Mesendoderm (in vitro differentiated cells): Measurements from ENCODE around the gene TK1. TPM values are rescaled to one million over a fixed set of nuclear protein-coding genes. Genes with fewer than 3 reads are reported as not detected.
A peak's percentile ranks its signal among the peaks of the same experiment; 100 is the strongest.

Experiments
- DNase-seq: peaks from one replicate; pipeline ENCODE4 v3.0.0; 2013
- H2AK5ac ChIP-seq: 2 replicates; pipeline ENCODE4 v1.6.1; 2013; ENCODE audit warnings: low read length, inconsistent platforms
- H2BK120ac ChIP-seq: 2 replicates; pipeline ENCODE4 v1.6.1; 2013; ENCODE audit warnings: low read depth, mild to moderate bottlenecking, low read length, moderate library complexity, mixed read lengths
- H2BK15ac ChIP-seq: replicated peaks from 2 replicates; pipeline ENCODE4 v1.6.1; 2013; ENCODE audit warnings: low read depth, mild to moderate bottlenecking, moderate library complexity
- H2BK5ac ChIP-seq: 2 replicates; pipeline ENCODE4 v1.6.1; 2013; ENCODE audit warnings: low read length, inconsistent platforms
- H3K18ac ChIP-seq: 2 replicates; pipeline ENCODE4 v1.6.1; 2013; ENCODE audit warnings: mild to moderate bottlenecking, low read length, mixed read lengths
- H3K23ac ChIP-seq: one replicate; pipeline ENCODE4 v1.6.1; 2013; ENCODE audit warnings: low read length
- H3K27ac ChIP-seq: 2 replicates; pipeline ENCODE4 v1.5.1; 2013; ENCODE audit warnings: low read depth, mild to moderate bottlenecking, inconsistent platforms, low read length, moderate library complexity
- H3K27me3 ChIP-seq: 2 replicates; pipeline ENCODE4 v1.6.1; 2013; ENCODE audit warnings: low read length, control low read depth, mild to moderate bottlenecking, inconsistent platforms; ENCODE audit not compliant: insufficient read depth, poor library complexity
- H3K36me3 ChIP-seq: 2 replicates; pipeline ENCODE4 v1.6.1; 2013; ENCODE audit warnings: low read length, inconsistent platforms; ENCODE audit not compliant: control insufficient read depth, insufficient read depth
- H3K4ac ChIP-seq: one replicate; pipeline ENCODE4 v1.6.1; 2013; ENCODE audit warnings: low read depth, mild to moderate bottlenecking, low read length, moderate library complexity
- H3K4me1 ChIP-seq: 2 replicates; pipeline ENCODE4 v1.6.1; 2013; ENCODE audit warnings: low read depth, low read length, inconsistent platforms; ENCODE audit not compliant: control insufficient read depth
- H3K4me2 ChIP-seq: 2 replicates; pipeline ENCODE4 v1.6.1; 2013; ENCODE audit warnings: low read length
- H3K4me3 ChIP-seq: 2 replicates; pipeline ENCODE4 v1.5.1; 2013; ENCODE audit warnings: mild to moderate bottlenecking, low read length
- H3K56ac ChIP-seq: one replicate; pipeline ENCODE4 v1.6.1; 2013; ENCODE audit warnings: low read length
- H3K79me1 ChIP-seq: 2 replicates; pipeline ENCODE4 v1.6.1; 2013; ENCODE audit warnings: low read length, inconsistent platforms
- H3K79me2 ChIP-seq: 2 replicates; pipeline ENCODE4 v1.6.1; 2013; ENCODE audit warnings: mild to moderate bottlenecking, low read length; ENCODE audit not compliant: control insufficient read depth, insufficient read depth
- H3K9ac ChIP-seq: 2 replicates; pipeline ENCODE4 v1.6.1; 2013; ENCODE audit warnings: low read length, inconsistent platforms
- H4K5ac ChIP-seq: one replicate; pipeline ENCODE4 v1.6.1; 2013; ENCODE audit warnings: low read length
- H4K8ac ChIP-seq: one replicate; pipeline ENCODE4 v1.6.1; 2013; ENCODE audit warnings: low read depth, mild to moderate bottlenecking, control low read depth, low read length, moderate library complexity
- WGBS: extraction: QIAGEN DNeasy Blood & Tissue Kit; methylation state at CpG from one replicate; pipeline ENCODE4 v1.1.7; 2013; ENCODE audit warnings: low lambda C conversion rate, missing lambda C conversion rate; ENCODE audit not compliant: insufficient coverage; ENCODE audit errors: extremely low coverage; 5-methylcytosine and 5-hydroxymethylcytosine counted together
- small RNA-seq: library from polyadenylated mRNA; stranded (forward); fragments of <200 nt; extraction: miRNeasy Mini kit (QIAGEN cat#:217004); gene quantifications from one replicate; pipeline ENCODE3, GENCODE V24; 2013; ENCODE audit not compliant: insufficient read depth

TK1 gene

DNA sequence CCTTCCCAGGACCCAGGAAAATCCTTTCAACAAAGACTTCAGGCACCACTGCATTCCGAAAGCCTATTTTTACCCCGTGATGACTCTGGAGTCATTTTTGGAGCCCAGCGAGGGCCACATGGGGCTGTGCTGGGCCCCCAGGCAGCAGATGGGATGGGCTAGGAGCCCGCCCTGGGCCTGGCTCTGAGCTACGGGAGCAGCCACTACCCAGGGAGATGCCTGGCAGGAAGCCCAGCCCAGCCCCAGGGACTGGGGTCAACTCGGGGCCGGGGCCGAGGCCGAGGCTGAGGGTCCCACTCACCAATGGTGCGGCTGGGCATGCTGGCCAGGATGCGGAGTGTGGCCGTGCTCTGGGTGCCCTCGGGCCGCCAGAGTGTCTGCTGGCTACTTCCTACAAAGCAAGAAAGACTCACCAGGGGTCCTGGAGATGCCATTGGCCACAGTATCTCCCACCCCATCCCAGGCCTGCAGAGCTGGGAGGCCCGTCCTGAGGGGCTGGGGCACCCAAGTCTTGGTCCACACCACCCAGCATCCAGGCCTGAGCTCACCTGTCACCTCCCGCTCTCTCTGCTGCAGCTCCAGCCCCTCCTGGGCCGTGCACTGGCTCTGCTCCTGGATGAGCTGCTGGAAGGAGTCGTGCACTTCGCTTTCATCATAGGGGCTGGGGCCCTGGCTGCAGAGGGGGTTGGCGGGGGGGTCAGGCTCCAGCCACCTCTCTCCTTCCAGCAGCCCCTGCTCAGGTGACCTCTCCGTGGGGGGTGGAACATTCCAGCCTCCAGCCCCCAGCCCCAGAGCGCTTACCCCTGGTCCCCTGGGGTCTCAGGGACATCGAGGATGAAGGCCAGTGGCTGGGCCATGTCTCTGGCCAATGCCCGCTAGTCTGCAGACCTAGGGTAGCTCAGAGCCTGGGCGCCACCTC is 60.6 kb downstream of the TK1 start:
- H3K4me3 ChIP-seq = no peak overlapping the region
- H2BK5ac ChIP-seq = no peak overlapping the region
- no peak for DNase-seq
- H3K27me3 ChIP-seq = no peaks in the 10 kb centered on the region
- H3K4me2 ChIP-seq = no peak overlapping the region
- H2BK15ac ChIP-seq = no peak overlapping the region
- peak overlapping the region; percentile 21 for H3K4ac ChIP-seq
- H4K5ac ChIP-seq = no peak overlapping the region
- H3K9ac ChIP-seq = peak overlapping the region; percentile 79
- H3K79me1 ChIP-seq = peaks cover 8% of the 10 kb centered on the region
- no peak overlapping the region for H4K8ac ChIP-seq
- H3K36me3 ChIP-seq = peaks cover 20% of the 10 kb centered on the region
- H3K4me1 ChIP-seq = peaks cover 11% of the 10 kb centered on the region
- peak overlapping the region; percentile 43 for H3K18ac ChIP-seq
- H3K79me2 ChIP-seq = peaks cover 20% of the 10 kb centered on the region
- H2BK120ac ChIP-seq = no peak overlapping the region
- peak overlapping the region; percentile 87 for H3K56ac ChIP-seq
- peak overlapping the region; percentile 1 for H3K27ac ChIP-seq
- no peak overlapping the region for H3K23ac ChIP-seq
- no CpG with 5 or more reads among the region's 25 CpGs for WGBS
- no peak overlapping the region for H2AK5ac ChIP-seq

- no peak overlapping the region for H3K4me2 ChIP-seq
- no peak overlapping the region for H2BK120ac ChIP-seq
- no peak overlapping the region for H3K18ac ChIP-seq
- peaks cover 20% of the 10 kb centered on the region for H3K79me2 ChIP-seq
- peaks cover 20% of the 10 kb centered on the region for H3K36me3 ChIP-seq
- no peak overlapping the region for H3K23ac ChIP-seq
- H3K4me3 ChIP-seq = no peak overlapping the region
- H3K79me1 ChIP-seq = peaks cover 8% of the 10 kb centered on the region
- no peak overlapping the region for H2BK15ac ChIP-seq
- H3K27ac ChIP-seq = no peak overlapping the region
- DNase-seq = no peak
- no peaks in the 10 kb centered on the region for H3K27me3 ChIP-seq
- no peak overlapping the region for H4K8ac ChIP-seq
- H3K9ac ChIP-seq = no peak overlapping the region
- no peak overlapping the region for H3K4ac ChIP-seq
- H2BK5ac ChIP-seq = no peak overlapping the region
- H3K4me1 ChIP-seq = peaks cover 10% of the 10 kb centered on the region
- no CpG with 5 or more reads among the region's 39 CpGs for WGBS
- peak overlapping the region; percentile 42 for H3K56ac ChIP-seq
- no peak overlapping the region for H2AK5ac ChIP-seq
- no peak overlapping the region for H4K5ac ChIP-seq
These were observed 61.5 kb downstream of the TK1 start for GRCh38 chr17:78125138-78125913.

- Histone ChIP-seq H2AK5ac (no peak overlapping the region), H3K79me2 (peaks cover 20% of the 10 kb centered on the region), H3K18ac (no peak overlapping the region), H3K56ac (no peak overlapping the region), H4K5ac (no peak overlapping the region), H4K8ac (no peak overlapping the region), H3K23ac (no peak overlapping the region), H3K27ac (no peak overlapping the region), H3K4me1 (peaks cover 8% of the 10 kb centered on the region), H3K4me2 (no peak overlapping the region), H3K4me3 (no peak overlapping the region), H3K9ac (no peak overlapping the region), H2BK5ac (no peak overlapping the region), H2BK15ac (no peak overlapping the region), H3K79me1 (peaks cover 8% of the 10 kb centered on the region), H3K4ac (no peak overlapping the region), H2BK120ac (no peak overlapping the region), H3K27me3 (no peaks in the 10 kb centered on the region), H3K36me3 (peaks cover 20% of the 10 kb centered on the region)
- DNase-seq = no peak
- WGBS = no CpG with 5 or more reads among the region's 12 CpGs
These were observed 62.1 kb downstream of the TK1 start for GRCh38 chr17:78124836-78125137.

Small RNA genes within 50 kb of the gene (small RNA-seq; reads per million reads assigned to genes)
- gene AC087645.1 = not detected
